ENCODE results near the gene CCS.

CCS gene

GRCh38 chr11:66555416-66555815, 37.6 kb upstream of the CCS start:
- no peak for TF ChIP-seq CTCF (IDR thresholded peaks at IDR 0.05; ENCODE audit: insufficient read depth, low read length, poor library complexity, severe bottlenecking)
- no peaks in the 10 kb centered on the region for H3K36me3 ChIP-seq (ENCODE audit: low read length)

DNA sequence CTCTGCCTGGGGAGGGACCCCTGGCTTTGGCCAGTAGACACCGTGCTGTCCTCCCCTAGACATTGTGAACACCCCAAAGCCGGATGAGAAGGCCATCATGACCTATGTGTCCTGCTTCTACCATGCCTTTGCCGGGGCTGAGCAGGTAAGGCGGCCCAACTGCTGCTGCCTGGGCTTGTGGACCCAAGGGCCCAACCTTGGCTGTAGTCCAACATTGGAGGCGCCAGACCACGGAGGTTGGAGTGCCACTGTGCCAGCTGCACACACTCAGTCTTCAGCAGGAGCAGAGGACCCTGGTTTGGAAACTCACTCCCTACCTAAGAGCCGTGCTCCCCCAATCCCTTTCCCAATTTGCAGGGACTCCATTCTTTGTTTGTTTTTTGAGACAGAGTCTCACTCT, 36.9 kb upstream of the CCS start:
- Histone ChIP-seq H3K4me2 (ENCODE audit: low read depth, low read length, poor library complexity, severe bottlenecking) (no peak overlapping the region), H3K9me2 (replicated peaks; ENCODE audit: insufficient read depth, low read length) (no peaks in the 10 kb centered on the region), H3K9ac (ENCODE audit: low read length) (no peak overlapping the region), H2AFZ (ENCODE audit: low read depth, low read length, severe bottlenecking) (no peak overlapping the region), H3K27ac (ENCODE audit: low read depth, low read length) (no peak overlapping the region), H3K79me2 (ENCODE audit: insufficient read depth, low read length) (no peaks in the 10 kb centered on the region), H3F3A (ENCODE audit: insufficient read depth) (no peaks in the 10 kb centered on the region), H3K27me3 (ENCODE audit: low read length) (no peaks in the 10 kb centered on the region), H3K9me3 (ENCODE audit: insufficient read depth, low read length) (no peaks in the 10 kb centered on the region), H3K36me3 (ENCODE audit: low read length) (no peaks in the 10 kb centered on the region), H3K4me3 (ENCODE audit: insufficient read depth, low read length, poor library complexity, severe bottlenecking) (no peak overlapping the region), H4K20me1 (ENCODE audit: low read depth, low read length) (no peaks in the 10 kb centered on the region)
- TF ChIP-seq CTCF (IDR thresholded peaks at IDR 0.05; ENCODE audit: insufficient read depth, low read length, poor library complexity, severe bottlenecking): no peak
- no peak for TF ChIP-seq EZH2phosphoT487 (conservative IDR thresholded peaks at IDR 0.05; ENCODE audit: low read length)

More at GRCh38 chr11:66555416-66555815, 37.6 kb upstream of the CCS start:
- Histone ChIP-seq H3K27me3 (ENCODE audit: low read length) (no peaks in the 10 kb centered on the region), H3K4me2 (ENCODE audit: low read depth, low read length, poor library complexity, severe bottlenecking) (no peak overlapping the region), H4K20me1 (ENCODE audit: low read depth, low read length) (no peaks in the 10 kb centered on the region), H2AFZ (ENCODE audit: low read depth, low read length, severe bottlenecking) (no peak overlapping the region), H3K79me2 (ENCODE audit: insufficient read depth, low read length) (no peaks in the 10 kb centered on the region), H3K27ac (ENCODE audit: low read depth, low read length) (no peak overlapping the region), H3F3A (ENCODE audit: insufficient read depth) (no peaks in the 10 kb centered on the region), H3K4me3 (ENCODE audit: insufficient read depth, low read length, poor library complexity, severe bottlenecking) (no peak overlapping the region), H3K9me2 (replicated peaks; ENCODE audit: insufficient read depth, low read length) (no peaks in the 10 kb centered on the region), H3K9ac (ENCODE audit: low read length) (no peak overlapping the region), H3K9me3 (ENCODE audit: insufficient read depth, low read length) (no peaks in the 10 kb centered on the region)

DNA sequence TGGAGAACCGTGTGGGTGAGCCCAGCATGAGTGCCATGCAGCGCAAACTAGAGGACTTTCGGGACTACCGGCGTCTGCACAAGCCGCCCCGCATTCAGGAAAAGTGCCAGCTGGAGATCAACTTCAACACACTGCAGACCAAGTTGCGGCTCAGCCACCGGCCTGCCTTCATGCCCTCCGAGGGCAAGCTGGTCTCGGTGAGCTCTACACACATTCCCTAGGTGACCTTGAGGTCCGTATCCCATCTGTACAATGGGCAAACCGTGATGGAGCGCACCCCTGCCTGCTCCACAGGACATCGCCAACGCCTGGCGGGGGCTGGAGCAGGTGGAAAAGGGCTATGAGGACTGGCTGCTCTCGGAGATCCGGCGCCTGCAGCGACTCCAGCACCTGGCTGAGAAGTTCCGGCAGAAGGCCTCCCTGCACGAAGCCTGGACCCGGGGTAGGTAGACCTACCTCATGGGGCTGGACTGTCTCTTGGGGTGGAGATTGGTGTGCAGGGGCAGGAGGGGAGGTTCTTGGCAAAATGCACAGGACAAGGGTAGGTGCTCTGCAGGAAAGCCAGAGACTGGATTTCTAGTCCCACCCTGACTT, 35.2 kb upstream of the CCS start:
- TF ChIP-seq EZH2phosphoT487 (conservative IDR thresholded peaks at IDR 0.05; ENCODE audit: low read length) (no peak), CTCF (IDR thresholded peaks at IDR 0.05; ENCODE audit: insufficient read depth, low read length, poor library complexity, severe bottlenecking) (no peak)
- no peak overlapping the region for H3K4me2 ChIP-seq (ENCODE audit: low read depth, low read length, poor library complexity, severe bottlenecking)
- no peaks in the 10 kb centered on the region for H3K79me2 ChIP-seq (ENCODE audit: insufficient read depth, low read length)
- no peak overlapping the region for H3K4me3 ChIP-seq (ENCODE audit: insufficient read depth, low read length, poor library complexity, severe bottlenecking)
- H3K27me3 ChIP-seq (ENCODE audit: low read length): no peaks in the 10 kb centered on the region
- no peak overlapping the region for H3K9ac ChIP-seq (ENCODE audit: low read length)
- H3K9me2 ChIP-seq (replicated peaks; ENCODE audit: insufficient read depth, low read length): no peaks in the 10 kb centered on the region
- H4K20me1 ChIP-seq (ENCODE audit: low read depth, low read length): no peaks in the 10 kb centered on the region
- H2AFZ ChIP-seq (ENCODE audit: low read depth, low read length, severe bottlenecking): no peak overlapping the region
- no peaks in the 10 kb centered on the region for H3F3A ChIP-seq (ENCODE audit: insufficient read depth)
- H3K36me3 ChIP-seq (ENCODE audit: low read length): no peaks in the 10 kb centered on the region
- H3K9me3 ChIP-seq (ENCODE audit: insufficient read depth, low read length): no peaks in the 10 kb centered on the region
- H3K27ac ChIP-seq (ENCODE audit: low read depth, low read length): no peak overlapping the region
